M059J (cell line): Measurements from ENCODE around the gene SCN3B. TPM values are rescaled to one million over a fixed set of nuclear protein-coding genes. Genes with fewer than 3 reads are reported as not detected.

Experiments
- DNase-seq: peaks from one replicate; pipeline ENCODE4 v3.0.0-alpha.2; 2012; ENCODE audit warnings: low read depth
- total RNA-seq: library from RNA; depleted of rRNA; stranded (reverse); fragments of >200 nt; shearing (Covaris generic); gene quantifications from 2 replicates; pipeline ENCODE4 v1.2.3, GENCODE V29; 2014

The SCN3B gene
- total RNA-seq, 1 experiment from 2014 or later = not detected

DNA sequence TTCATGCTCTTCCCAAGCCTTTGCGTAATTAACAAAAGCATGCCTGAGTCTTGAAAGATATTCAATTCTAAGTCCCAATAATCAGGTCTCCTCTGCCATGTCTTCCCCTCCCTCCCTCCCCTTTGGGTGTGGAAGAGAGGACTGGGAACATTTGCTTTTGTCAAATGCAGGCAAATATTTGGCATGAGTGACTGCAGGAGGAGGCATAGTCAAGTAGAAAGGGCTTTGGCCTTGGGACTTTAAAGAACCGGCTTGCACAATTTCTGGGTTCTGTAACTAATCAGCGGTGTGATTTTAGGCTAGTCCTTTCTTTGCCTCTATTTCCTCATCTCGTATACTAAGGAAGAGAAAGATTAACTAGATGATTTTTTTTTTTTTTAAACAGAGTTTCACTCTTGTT, 59.5 kb downstream of the SCN3B start:
- no peak for DNase-seq

DNA sequence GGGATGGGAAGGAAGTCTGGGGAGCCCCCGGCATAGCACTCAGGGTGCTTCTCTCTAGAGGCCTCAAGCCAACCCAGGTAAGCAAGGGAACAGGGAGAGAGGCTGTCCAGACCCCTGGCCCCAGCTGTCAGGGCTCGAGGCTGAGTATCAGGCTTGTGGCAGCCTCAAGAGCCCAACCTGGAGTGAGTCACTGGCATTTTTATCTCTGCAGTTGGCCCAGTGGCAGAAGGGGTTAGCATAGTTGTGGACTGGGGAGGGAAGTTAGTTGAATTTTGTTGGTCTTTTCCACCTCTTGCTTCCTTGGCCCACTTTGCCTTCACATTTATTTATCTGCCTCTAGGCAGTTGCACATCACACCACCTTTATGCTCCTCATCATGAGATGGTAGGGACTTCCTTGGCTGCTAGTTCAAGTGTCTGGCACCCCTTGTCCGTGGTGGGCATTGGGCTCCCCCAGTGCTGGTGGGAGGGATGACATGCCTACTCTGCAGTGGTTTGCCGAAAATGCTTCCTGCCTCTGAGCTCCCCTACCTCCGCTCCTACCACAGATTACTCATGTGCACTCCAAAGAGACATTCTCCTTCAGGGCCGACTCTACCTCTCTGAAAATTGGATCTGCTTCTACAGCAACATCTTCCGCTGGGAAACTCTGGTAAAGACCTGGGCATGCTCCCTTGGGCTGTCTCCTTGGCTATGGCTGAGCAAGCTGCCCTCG, 60.1 kb downstream of the SCN3B start:
- DNase-seq = peak; percentile 54

DNA sequence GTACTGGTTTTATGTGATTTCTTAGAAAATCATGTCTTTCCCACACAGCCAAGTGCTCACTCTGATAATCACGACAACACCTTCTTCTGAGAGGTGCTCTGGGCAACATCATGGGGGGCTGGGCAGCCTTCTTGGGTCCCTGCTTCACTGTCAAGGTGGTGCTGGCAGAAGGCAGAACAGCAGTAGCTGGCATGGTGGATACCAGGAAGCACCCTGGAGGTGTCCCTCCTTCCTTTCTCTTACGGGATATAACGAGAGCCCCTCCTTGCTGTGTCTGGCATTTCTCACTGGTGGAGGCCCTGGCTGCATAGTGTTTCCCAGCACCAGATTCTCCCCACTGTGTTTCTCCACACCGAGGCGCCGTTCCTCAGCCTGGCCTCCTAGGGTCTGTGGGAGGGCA, 60.9 kb downstream of the SCN3B start:
- no peak for DNase-seq

DNA sequence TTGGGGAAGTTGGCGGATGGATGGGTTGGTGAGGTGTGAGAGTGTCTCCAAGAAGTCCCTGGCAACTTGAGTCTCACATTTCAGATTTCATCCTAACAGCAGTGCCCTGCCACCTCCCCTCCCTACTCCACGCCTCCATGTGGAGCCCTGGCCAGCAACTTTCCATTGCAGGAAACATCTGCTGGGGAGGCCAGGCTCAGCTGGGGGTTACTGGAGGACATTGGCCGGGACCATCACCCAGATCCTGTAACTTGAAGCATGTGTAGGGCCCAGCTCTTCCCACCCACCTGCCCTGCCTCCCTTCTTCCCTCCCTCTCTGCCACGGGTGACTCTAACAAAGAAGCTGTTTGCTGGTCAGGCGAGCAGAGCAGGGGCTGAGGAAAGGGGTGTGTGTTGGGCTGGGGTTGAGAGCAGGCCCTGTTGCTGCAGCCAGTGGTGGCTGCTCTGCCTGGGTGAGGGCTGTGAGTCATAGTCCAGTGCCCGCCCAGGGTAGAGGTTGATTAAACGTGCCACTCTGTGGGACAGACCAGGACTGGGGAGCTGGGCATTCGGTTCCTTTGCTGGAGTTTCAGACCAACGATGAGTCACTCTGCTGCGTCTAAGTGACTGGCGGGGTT, 64.0 kb downstream of the SCN3B start:
- peak; percentile 98 for DNase-seq

DNA sequence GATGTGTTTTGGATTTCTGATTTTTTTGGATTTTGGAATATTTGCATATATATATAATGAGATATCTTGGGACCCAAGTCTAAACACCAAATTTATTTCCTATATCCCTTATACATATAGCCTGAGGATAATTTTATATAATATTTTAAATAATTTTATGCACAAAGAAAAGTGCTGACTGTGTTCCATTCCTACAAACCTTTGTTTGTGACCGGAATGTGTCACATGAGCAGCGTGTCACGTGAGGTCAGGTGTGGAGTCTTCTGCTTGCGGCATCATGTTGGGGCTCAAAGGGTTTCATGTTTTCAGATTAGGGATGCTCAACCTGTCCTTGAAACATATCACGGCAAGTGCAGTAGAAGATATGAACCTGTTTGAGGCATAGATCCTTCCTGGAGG, 65.6 kb downstream of the SCN3B start:
- DNase-seq = no peak

DNA sequence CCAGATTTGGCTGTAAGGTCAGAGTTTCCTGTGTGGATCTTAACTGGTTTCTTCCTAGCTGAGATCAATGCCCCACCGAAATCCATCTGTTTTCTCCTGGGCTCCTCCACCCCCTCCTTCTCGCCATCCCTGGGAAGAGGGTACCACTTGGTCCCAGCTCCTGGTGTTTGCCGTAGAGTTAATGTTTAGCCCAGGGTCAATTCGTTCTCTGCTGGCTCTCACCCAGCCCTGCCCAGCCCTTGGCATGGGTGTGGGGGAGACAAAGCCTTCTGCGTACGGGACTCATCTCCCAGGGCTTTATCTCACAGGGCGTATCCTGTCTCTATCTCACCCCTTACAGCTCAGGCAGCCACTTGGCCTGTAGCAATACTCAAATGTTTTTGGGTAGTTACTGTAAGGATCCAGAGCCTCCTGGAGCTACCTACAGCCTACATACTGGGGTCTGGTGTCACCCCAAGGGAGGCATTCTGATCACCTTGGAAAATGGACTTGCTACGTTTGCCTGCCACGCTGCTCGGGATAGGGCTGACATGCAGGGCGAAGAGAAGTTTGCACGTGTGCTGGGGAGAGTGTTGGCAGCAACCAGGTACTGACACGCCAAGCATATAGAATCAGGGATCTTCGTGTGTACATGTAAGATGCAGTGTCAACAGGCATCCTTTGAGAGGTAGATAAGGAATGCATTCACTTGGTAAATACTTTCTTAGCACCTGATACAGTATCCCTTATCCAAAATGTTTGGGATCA, 66.1 kb downstream of the SCN3B start:
- DNase-seq = no peak

DNA sequence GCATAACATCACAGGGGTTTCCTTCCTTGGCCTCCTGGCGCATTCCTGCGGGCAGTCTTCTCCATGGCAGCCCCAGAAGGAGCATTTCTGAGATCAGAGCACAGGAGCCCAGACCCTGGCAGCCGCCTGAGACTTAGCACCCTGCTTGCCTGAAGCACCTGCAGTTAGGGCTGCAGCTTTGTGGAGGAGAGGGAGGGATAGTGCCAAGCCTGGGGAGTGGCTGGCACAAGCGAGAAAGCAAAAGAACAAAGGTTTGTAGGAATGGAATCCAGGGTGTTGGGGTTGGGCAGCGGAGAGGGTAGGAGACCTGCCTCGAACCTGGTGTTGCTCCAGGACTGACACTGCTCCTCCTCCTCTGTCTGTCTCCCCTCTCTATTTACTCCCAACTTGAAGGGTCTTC, 66.9 kb downstream of the SCN3B start:
- DNase-seq = no peak

DNA sequence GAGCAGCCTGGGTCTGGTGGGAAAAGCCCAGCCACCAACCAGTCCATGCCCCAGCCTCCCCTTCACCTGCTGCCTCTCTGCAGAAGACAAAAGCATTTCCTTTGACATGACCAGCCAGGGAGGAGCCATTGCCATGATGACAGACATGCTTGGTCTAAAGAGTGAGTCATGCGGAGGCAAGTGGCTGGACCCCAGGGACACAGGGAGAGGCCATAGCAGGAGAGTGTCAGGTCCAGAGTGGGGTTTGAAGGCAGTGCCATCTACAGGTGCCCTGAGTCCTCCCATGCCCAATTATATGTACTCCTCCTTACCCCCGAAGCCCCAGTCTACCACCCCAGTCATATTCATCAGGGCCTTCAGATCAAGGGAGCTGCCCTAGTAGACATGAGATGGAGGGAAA, 67.4 kb downstream of the SCN3B start:
- peak; percentile 53 for DNase-seq

DNA sequence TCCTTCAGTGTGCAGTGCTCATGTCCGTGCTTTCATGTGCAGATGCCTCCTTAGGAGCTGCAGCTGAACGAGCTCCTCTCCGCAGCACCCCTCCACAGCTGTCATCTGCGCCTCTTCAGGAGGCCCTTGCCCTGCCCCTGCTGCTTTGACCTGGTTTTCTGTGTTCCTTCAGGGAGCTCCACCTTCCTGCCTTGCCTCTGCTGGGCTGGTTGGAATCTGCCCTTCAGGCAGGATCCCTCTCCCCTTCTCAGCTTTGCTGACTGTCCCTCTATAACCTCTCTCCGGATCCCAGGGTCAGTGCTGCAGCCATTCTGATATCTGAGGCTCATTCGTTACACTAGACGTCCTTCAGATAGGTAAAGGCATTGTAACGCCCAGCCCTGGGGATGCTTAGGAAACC, 67.9 kb downstream of the SCN3B start:
- no peak for DNase-seq

DNA sequence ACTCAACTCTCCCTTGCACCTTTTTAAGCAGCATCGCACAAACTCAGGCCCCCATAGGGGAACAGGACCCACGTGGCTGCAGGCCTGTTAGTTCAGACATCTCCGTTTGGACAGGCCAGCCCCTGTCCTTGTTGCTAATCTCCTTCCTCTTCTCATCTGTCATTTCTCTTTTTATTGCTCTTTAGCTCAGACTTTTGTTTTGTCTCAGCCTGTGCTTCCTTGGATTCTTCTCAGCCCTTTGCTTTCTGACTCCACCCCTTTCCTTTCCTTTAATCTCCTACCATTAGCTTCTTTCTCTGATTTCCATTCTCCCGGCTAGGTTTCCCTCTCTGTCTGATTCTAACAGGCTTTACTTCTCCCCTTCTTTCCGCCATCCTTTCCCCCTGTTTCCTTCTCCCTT, 68.7 kb downstream of the SCN3B start:
- no peak for DNase-seq

DNA sequence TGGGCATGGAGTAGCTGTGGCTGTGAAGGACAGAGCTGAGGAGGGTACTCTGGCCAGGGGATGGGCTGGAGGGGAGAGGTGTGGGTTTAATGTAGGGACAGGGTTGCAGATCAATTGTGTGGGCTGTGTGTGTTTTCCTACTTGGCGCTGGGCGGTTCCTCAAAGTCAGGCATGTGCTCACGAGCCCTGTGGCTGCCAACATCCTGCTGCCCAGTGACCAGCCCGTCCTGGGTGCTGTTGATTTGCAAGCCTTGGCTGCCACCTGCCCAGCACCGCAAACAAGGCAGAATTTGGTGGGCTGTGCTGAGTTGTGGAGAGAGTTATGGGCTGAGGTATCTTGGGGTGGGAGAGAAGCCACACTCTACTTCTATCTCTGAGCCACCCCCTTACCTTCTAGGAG, 69.2 kb downstream of the SCN3B start:
- DNase-seq = no peak

DNA sequence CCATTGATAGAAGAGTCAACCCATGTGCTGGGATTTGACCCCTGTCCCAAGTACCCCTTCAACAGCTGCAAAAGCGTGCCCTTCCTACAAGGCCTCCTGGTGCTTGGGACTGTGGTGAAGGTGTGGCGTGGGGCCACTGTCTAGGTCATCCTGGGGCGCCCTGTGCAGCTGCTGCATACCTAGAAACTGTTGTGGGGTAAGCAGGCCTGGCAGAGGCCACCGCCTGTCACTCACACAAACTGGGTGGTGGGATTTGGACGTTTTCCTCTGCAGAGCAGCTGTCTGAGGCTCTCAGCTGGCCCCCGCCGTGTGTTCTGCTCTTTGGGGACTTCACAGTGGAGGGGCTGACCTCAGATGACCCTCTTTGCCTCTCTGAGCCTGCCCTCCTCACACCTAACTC, 69.7 kb downstream of the SCN3B start:
- DNase-seq = no peak

DNA sequence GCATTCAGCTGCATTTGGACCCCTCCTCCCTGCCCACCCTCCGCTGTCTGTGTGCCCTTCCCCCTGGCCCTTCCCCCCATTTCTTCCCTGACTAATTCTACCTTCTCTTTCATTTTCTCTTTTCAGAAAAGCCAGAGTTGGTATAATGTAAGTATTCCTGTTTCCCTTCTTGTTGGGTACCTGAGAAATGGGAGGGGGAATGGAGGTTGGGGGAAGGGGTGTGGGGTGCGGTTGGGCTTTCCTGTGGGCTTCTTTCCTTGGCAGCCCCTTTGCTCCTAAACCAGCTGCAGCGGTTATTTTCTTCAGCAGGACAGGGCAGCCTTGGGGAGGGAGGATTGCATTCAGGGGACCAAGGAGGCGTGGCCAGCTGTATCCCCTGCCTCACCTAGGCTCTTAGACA, 70.2 kb downstream of the SCN3B start:
- no peak for DNase-seq

DNA sequence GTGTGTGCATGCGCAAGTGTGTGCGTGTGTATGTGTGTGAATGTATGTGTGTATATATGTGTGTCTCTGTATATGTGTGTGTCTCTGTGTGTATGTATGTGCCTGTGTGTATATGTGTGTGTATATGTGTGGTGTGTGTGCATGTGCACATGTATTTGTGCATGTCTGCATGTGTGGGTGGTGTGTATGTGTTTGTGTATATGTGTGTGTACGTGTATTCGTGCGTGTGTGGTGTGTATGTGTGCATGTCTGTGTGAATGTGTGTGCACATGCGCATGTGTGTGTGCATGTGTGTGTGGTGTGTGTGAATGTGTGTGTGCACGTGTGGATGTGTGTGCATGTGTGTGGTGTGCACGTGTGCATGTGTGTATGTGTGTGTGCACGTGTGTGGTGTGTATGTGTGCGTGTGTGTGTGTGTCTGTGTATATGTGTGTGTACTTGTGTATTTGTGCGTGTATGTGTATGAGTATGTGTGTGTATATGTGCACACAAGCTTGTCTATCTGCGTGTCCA, 71.4 kb downstream of the SCN3B start:
- DNase-seq = no peak

DNA sequence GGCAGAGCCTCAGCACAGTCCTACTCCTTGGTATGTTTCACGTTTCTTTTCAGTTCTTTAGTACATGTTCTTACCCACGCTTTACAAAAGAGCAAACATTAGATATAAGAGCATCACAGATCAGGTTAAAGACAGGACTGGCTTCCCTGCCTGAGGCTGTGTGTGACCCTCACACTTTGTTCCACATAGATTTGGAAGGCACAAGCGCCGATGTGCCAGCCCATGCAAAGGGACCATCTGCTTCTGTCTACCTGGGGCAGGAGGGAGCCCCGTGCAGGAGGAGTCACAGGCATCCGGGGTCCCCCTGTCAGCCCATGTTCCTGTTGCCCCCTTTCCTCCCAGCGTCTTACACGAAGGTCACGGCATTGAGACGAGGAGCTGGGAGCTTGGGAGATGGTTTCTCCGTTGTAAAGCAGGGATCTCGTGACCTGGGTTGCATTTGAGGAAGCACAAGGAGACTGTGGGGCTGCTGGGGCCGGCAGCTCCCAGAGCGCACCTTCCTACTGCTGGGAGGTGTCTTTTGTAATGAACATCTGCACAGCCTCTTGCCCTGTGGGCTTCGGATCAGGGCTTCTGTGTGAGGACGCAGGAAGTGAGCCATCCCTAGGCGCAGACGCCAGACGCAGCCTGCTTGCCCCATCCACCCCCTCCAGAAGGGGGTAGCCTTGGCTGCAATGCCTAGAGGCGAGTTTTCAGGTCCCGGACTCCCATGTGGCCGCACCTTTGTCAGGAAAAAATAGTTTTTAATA, 72.6 kb downstream of the SCN3B start:
- DNase-seq = no peak

DNA sequence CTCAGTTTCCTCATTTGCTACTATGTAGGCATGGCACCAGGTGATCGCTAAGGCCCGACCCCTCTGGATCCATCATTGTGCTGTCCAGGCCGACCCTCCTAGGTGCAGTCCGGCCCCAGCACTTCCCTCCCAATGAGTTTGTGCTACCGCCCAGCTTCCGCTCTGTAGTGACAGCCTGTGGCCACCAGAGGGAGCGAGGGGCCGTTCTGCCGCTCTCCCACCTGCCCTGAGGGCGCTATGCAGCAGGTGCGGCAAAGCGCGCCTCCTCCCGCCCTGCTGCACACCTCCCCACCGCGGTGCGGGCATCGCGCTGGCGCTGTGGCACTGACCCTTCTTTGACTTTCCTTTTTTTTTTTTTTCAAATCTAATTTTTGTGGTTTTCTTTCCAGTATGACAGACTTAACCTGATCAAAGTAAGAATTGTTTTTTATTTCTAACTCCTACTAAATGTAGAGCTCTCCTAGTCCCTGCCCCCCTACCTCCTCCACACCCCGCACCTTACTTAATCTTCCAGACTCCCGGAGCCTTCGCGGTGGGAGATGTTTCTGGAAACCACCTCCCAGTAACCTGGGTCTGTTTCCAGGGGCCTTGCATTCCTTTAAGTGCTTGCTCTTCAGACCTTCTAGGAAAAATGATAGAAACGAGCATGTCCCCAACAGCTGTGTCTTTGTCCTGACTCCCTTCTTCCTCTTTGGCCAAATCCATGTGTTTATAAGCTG, 73.7 kb downstream of the SCN3B start:
- DNase-seq = no peak

DNA sequence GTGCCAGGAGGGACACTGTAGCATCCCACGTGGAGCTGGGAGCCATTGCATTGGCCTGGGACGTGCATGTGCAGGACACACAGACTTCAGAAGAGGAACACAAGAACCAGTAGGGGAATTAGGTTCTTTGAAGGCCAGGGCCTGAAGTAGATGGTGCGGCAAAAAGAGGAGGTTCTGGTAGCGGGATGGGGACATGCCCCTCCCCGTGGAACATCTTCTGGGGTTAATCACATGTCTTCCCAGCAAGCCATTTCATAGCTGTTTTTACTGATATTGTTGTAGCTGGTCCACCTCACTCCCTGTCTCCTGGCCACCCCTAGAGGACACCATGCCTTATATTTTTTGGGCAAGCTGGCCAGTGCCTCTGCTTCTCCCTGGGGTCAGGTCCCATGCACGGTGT, 74.3 kb downstream of the SCN3B start:
- DNase-seq = no peak

DNA sequence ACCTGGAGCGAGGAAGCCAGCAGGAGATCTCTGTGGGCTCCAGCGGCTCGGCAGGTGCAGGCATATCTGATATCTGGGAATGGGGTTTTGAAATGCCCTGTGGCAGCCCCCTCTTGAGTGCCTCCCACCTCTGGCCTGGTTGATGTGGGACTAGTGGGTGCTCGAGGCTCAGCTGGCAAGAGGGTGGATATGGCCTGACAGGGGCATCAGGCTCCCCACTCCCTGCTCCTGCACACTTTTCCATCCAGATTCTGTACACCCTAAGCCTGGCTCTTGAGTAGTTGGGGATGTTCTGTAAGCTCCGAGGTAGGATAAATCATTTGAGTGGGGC, 75.0 kb downstream of the SCN3B start:
- no peak for DNase-seq
